HCT116 (cell line): ENCODE results near the gene DNAJC5. TPM values are rescaled to one million over a fixed set of nuclear protein-coding genes. Genes with fewer than 3 reads are reported as not detected.
A peak's percentile ranks its signal among the peaks of the same experiment; 100 is the strongest.

Experiments used
- ATAC-seq: fragments of 200-7000 bp; cut with Tn5 transposase; 2 replicates; pipeline ENCODE4 v1.9.1; 2020; ENCODE audit warnings: mild to moderate bottlenecking, moderate library complexity
- BruUV-seq: library from RNA; stranded (reverse); fragments of 400-500 nt; replicated peaks from 2 replicates; lab custom pipeline; 2021; lab: Mats Ljungman, UMichigan
- CTCF ChIA-PET: fragments of 300-600 bp; sonication (Branson Sonifier 250); formaldehyde crosslinking; loops from one replicate; lab custom pipeline; 2021; ENCODE audit warnings: antibody characterized with exemption; lab: Charles Lee
- POLR2A ChIA-PET: fragments of 300-600, 350-600 bp; sonication (Branson Sonifier 250); formaldehyde crosslinking; loops from one replicate; lab custom pipeline; 2021; ENCODE audit warnings: antibody characterized with exemption; lab: Charles Lee
- RAD21 ChIA-PET, 2 experiments: fragments of 300-600 bp; sonication (Branson Sonifier 250); formaldehyde crosslinking; loops; one replicate each; lab custom pipeline; 2023; ENCODE audit warnings: low total read pairs in 2 of 2; ENCODE audit not compliant: uncharacterized antibody in 2 of 2, unreplicated experiment in 2 of 2, low non-redundant PET in 1 of 2; lab: Charles Lee
- DNase-seq: peaks from one replicate; pipeline ENCODE4 v3.0.0-alpha.2; 2010; ENCODE audit warnings: low read depth, low spot score
- H2AFZ ChIP-seq: fragments of 200-600 bp; shearing (Covaris generic), sonication (generic); 2 replicates; pipeline ENCODE4 v1.6.1; 2017; ENCODE audit warnings: low read depth, mixed run types, mixed read lengths, antibody characterized with exemption, low read length; ENCODE audit not compliant: poor library complexity, severe bottlenecking
- H3K27ac ChIP-seq: 2 replicates; pipeline ENCODE4 v1.5.1; 2012; ENCODE audit warnings: low read depth, low read length
- H3K27me3 ChIP-seq: fragments of 200-600 bp; sonication (generic); 2 replicates; pipeline ENCODE4 v1.6.1; 2016; ENCODE audit warnings: mixed run types, low read length, mixed read lengths; ENCODE audit not compliant: insufficient read depth
- H3K36me3 ChIP-seq, 2 experiments: fragments of 200-500 bp in 1 of 2; fragments of 200-600 bp in 1 of 2; sonication (Bioruptor generic) in 1 of 2; sonication (generic) in 1 of 2; 2 replicates each; pipeline versions ENCODE4 v1.5.1 to v1.6.1; 2014 to 2016; ENCODE audit warnings: low read length in 2 of 2, inconsistent platforms in 1 of 2, mixed read lengths in 1 of 2, mixed run types in 1 of 2; ENCODE audit not compliant: insufficient read depth in 2 of 2, control insufficient read depth in 1 of 2
- H3K4me1 ChIP-seq, 2 experiments: fragments of 200-600 bp in 1 of 2; sonication (generic) in 1 of 2; 2 replicates each; pipeline versions ENCODE4 v1.5.1 to v1.6.1; 2012 to 2017; ENCODE audit warnings: low read length in 2 of 2, inconsistent platforms in 1 of 2, mild to moderate bottlenecking in 1 of 2, mixed read lengths in 1 of 2, mixed run types in 1 of 2, moderate library complexity in 1 of 2; ENCODE audit not compliant: insufficient read depth in 2 of 2, control insufficient read depth in 1 of 2
- H3K4me2 ChIP-seq: fragments of 200-600 bp; sonication (generic); 2 replicates; pipeline ENCODE4 v1.6.1; 2017; ENCODE audit warnings: mixed run types, low read length, mixed read lengths
- H3K4me3 ChIP-seq, 2 experiments: fragments of 200-600 bp in 1 of 2; sonication (generic) in 1 of 2; replicated peaks in 1 of 2; 2 replicates each; pipeline ENCODE4 v1.5.1; 2011 to 2016; ENCODE audit warnings: low read length in 2 of 2, control low read depth in 1 of 2, low read depth in 1 of 2, mild to moderate bottlenecking in 1 of 2, mixed read lengths in 1 of 2, mixed run types in 1 of 2
- H3K79me2 ChIP-seq: fragments of 200-600 bp; sonication (generic); 2 replicates; pipeline ENCODE4 v1.6.1; 2017; ENCODE audit warnings: mild to moderate bottlenecking, mixed run types, low read length, moderate library complexity, mixed read lengths; ENCODE audit not compliant: insufficient read depth
- H3K9ac ChIP-seq: fragments of 200-600 bp; sonication (generic); 2 replicates; pipeline ENCODE4 v1.6.1; 2016; ENCODE audit warnings: low read length, mixed read lengths
- H3K9me2 ChIP-seq: fragments of 200-600 bp; sonication (generic), shearing (Covaris generic); 2 replicates; pipeline ENCODE4 v1.6.1; 2017; ENCODE audit warnings: mixed run types, mild to moderate bottlenecking, moderate library complexity; ENCODE audit not compliant: insufficient read depth
- H3K9me3 ChIP-seq, 2 experiments: fragments of 200-500 bp in 1 of 2; fragments of 200-600 bp in 1 of 2; sonication (Bioruptor generic) in 1 of 2; sonication (generic) in 1 of 2; 2 replicates each; pipeline ENCODE4 v1.6.1; 2014 to 2017; ENCODE audit warnings: low read length in 2 of 2, mixed read lengths in 2 of 2, inconsistent platforms in 1 of 2, low read depth in 1 of 2, mild to moderate bottlenecking in 1 of 2, mixed run types in 1 of 2, moderate library complexity in 1 of 2; ENCODE audit not compliant: control insufficient read depth in 1 of 2, insufficient read depth in 1 of 2
- H4K20me1 ChIP-seq: fragments of 200-600 bp; sonication (generic), shearing (Covaris generic); 2 replicates; pipeline ENCODE4 v1.6.1; 2017; ENCODE audit warnings: mixed run types, mild to moderate bottlenecking, moderate library complexity; ENCODE audit not compliant: insufficient read depth
- EZH2 ChIP-seq: fragments of 200-600 bp; sonication (generic); IDR thresholded peaks from 2 replicates; pipeline ENCODE4 v1.6.1; 2017; ENCODE audit warnings: antibody characterized with exemption, mixed run types
- FOSL1 ChIP-seq: IDR thresholded peaks from 2 replicates; pipeline ENCODE4 v1.6.1; 2012; ENCODE audit warnings: low read depth
- JUND ChIP-seq: IDR thresholded peaks from 2 replicates; pipeline ENCODE4 v1.6.1; 2012
- POLR2A ChIP-seq: IDR thresholded peaks from 2 replicates; pipeline ENCODE4 v1.7.0; 2011; ENCODE audit warnings: borderline replicate concordance; ENCODE audit not compliant: insufficient read depth, insufficient read length; ENCODE audit errors: extremely low read depth
- POLR2AphosphoS5 ChIP-seq: IDR thresholded peaks from 2 replicates; pipeline ENCODE4 v1.6.1; 2011; ENCODE audit warnings: mild to moderate bottlenecking, low read depth, low read length, moderate library complexity
- RAD21 ChIP-seq: IDR thresholded peaks from 2 replicates; pipeline ENCODE4 v1.6.1; 2012; ENCODE audit warnings: low read depth, mild to moderate bottlenecking
- SIN3A ChIP-seq: IDR thresholded peaks from 2 replicates; pipeline ENCODE4 v1.6.1; 2012; ENCODE audit warnings: low read depth
- TCF7L2 ChIP-seq: IDR thresholded peaks from 2 replicates; pipeline ENCODE4 v1.7.0; 2011; ENCODE audit warnings: borderline replicate concordance, inconsistent platforms; ENCODE audit not compliant: insufficient read depth, insufficient read length; ENCODE audit errors: extremely low read depth
- ZNF274 ChIP-seq: fragments of 200-500 bp; sonication (Bioruptor generic); IDR thresholded peaks from 2 replicates; pipeline ENCODE4 v1.6.1; 2014; ENCODE audit warnings: mild to moderate bottlenecking, low read depth, low read length, inconsistent platforms
- intact Hi-C: fragments of 100-400 bp; cut with micrococcal nuclease; formaldehyde crosslinking; loops from 2 replicates; pipeline ENCODE4 v1.10.0; 2022
- total RNA-seq: library from RNA; stranded (reverse); gene quantifications from one replicate; pipeline ENCODE4 v1.2.1, GENCODE V29; 2021; ENCODE audit not compliant: unreplicated experiment
- TF ChIP-seq, protein P1 (sequence below), 3 experiments: fragments of 200-600 bp in 1 of 3; sonication (generic) in 1 of 3; IDR thresholded peaks in 2 of 3; conservative IDR thresholded peaks in 1 of 3; 2 replicates each; pipeline ENCODE4 v1.5.1; 2012 to 2017; ENCODE audit warnings: low read depth in 2 of 3, low read length in 2 of 3, antibody characterized with exemption in 1 of 3, borderline replicate concordance in 1 of 3, control low read depth in 1 of 3, mild to moderate bottlenecking in 1 of 3, mixed read lengths in 1 of 3, mixed run types in 1 of 3, moderate library complexity in 1 of 3; ENCODE audit not compliant: insufficient read depth in 1 of 3

Gene DNAJC5
- total RNA-seq, 1 experiment from 2014 or later, result 38.3 TPM

DNA sequence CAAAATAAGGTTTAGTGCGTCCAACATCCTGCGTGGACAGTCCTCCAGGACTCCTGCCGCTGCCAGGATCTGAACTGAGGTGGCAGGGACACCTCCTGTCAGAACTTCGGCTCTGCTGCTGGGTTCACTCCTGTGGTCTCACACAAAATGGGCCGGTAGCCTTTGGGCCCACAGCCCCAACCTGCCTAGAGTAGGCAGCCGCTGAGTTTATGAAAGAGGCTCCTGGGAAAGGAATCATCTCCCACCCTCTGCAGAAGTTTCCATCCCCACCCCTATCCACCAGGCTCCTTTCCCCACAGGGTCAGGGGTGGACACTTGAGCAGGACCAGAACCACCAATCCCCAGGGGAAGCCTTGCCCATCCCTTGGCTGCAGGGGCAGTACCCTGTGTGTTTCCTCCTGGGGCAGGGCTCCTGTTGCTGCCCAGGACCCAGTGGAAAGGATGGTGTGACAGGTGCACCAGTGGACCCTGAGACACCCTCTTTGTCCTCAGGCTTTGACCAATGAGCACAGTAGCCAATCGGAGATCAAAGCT, 35.7 kb upstream of the DNAJC5 start:
- Histone ChIP-seq H3K27ac (no peak overlapping the region), H3K36me3 (peaks cover 0 to 11% of the 10 kb centered on the region in 2 experiments; a peak in 2 of 4 replicates), H3K4me2 (peak overlapping the region; percentile 27; the same call in 1 of the 2 replicates), H3K4me1 (peaks cover 12 to 27% of the 10 kb centered on the region in 2 experiments), H4K20me1 (no peaks in the 10 kb centered on the region), H3K27me3 (no peaks in the 10 kb centered on the region), H3K9me3 (no peaks in the 10 kb centered on the region), H3K9ac (no peak overlapping the region), H3K4me3 (no peak overlapping the region), H2AFZ (no peak overlapping the region), H3K79me2 (peaks cover 12% of the 10 kb centered on the region), H3K9me2 (no peaks in the 10 kb centered on the region)
- ChIA-PET RAD21 (interaction anchor here in 1 of 2 experiments (0.6 kb wide), 1 partner anchor 37 kb away, joined by 3 read pairs; no protein-coding TSS in a partner anchor), POLR2A (no interaction called here), CTCF (no interaction called here)
- DNase-seq, result no peak
- BruUV-seq, result no TSS peak
- intact Hi-C loops, result no loop called here
- TF ChIP-seq, protein P1, sequence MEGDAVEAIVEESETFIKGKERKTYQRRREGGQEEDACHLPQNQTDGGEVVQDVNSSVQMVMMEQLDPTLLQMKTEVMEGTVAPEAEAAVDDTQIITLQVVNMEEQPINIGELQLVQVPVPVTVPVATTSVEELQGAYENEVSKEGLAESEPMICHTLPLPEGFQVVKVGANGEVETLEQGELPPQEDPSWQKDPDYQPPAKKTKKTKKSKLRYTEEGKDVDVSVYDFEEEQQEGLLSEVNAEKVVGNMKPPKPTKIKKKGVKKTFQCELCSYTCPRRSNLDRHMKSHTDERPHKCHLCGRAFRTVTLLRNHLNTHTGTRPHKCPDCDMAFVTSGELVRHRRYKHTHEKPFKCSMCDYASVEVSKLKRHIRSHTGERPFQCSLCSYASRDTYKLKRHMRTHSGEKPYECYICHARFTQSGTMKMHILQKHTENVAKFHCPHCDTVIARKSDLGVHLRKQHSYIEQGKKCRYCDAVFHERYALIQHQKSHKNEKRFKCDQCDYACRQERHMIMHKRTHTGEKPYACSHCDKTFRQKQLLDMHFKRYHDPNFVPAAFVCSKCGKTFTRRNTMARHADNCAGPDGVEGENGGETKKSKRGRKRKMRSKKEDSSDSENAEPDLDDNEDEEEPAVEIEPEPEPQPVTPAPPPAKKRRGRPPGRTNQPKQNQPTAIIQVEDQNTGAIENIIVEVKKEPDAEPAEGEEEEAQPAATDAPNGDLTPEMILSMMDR (IDR thresholded peaks at IDR 0.05 in 2 of 3, conservative IDR thresholded peaks at IDR 0.05 in 1 of 3; ENCODE audit: borderline replicate concordance in 1 of 3, insufficient read depth in 1 of 3, low read depth in 2 of 3, low read length in 2 of 3), result 0 out of 6 replicates have a peak, but pooled peaks of 1 of the 3 experiments have one; percentile 12
- no peak for TF ChIP-seq EZH2
- ATAC-seq, result no peak

DNA sequence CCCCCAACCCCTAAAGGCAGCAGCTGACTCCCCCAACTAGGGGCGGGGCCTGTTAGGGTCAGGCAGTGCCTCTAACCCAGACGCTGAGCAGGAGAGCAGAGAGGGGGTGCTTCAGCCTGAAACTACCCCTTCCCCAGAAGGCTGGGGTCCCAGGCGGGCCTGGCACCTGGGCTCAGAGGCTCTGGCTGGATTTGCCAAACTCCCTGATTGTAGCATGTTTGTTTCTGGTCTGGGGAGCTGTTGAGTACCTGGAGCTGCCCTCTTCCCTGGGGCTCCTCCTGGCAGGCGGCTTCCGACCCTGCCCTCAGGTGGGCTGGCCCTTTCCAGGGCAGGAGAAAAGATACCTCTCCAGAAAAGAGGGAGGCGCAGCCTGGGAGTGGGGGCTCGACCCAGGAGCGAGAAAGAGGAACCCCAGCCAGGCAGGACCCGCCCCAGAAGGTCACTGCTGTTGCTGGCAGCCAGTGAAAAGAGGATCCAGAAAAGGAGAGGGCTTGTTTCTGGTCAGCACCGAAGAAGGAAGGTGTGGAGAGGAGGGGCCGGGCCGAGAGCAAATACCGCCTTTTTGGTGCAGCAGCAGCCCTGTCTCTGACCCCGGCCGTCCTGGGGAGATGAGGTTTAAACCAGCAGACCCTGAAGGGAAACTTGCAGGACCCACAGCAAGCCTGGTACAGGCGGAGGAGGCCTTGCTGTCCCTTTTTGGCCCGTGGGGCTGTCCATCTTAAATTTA, 34.4 kb upstream of the DNAJC5 start:
- no peak overlapping the region for H2AFZ ChIP-seq
- no peak overlapping the region for H3K4me2 ChIP-seq
- no TSS peak for BruUV-seq
- H3K9me3 ChIP-seq, result no peaks in the 10 kb centered on the region
- DNase-seq (no peak), ATAC-seq (no peak)
- no peaks in the 10 kb centered on the region for H3K27me3 ChIP-seq
- H3K9me2 ChIP-seq, result no peaks in the 10 kb centered on the region
- H3K4me1 ChIP-seq, result peaks cover 12 to 25% of the 10 kb centered on the region in 2 experiments
- H3K9ac ChIP-seq, result no peak overlapping the region
- no peak overlapping the region for H3K27ac ChIP-seq
- peaks cover 16% of the 10 kb centered on the region for H3K79me2 ChIP-seq
- no peak overlapping the region for H3K4me3 ChIP-seq
- RAD21 ChIA-PET, result no interaction called here
- CTCF ChIA-PET, result no interaction called here
- no peaks in the 10 kb centered on the region for H4K20me1 ChIP-seq
- intact Hi-C loops, result loop anchor here (10.0 kb wide), 2 partner anchors 114 to 126 kb away; partner anchors contain the start of genes LIME1, SAMD10 and SLC2A4RG
- POLR2A ChIA-PET, result no interaction called here
- TF ChIP-seq TCF7L2 (no peak), JUND (no peak), POLR2A (no peak), POLR2AphosphoS5 (no peak), SIN3A (no peak), EZH2 (no peak), RAD21 (no peak), FOSL1 (no peak), ZNF274 (no peak)
- H3K36me3 ChIP-seq, result peaks cover 0 to 11% of the 10 kb centered on the region in 2 experiments; a peak in 2 of 4 replicates
